GM21367 (cell line): Measurements from ENCODE around the gene CFAP92.
"Not testable (repeated sequence)": the region's sequence is repeated elsewhere in the genome, so short reads cannot be mapped to it uniquely, and the experiment has no call there.

Experiments
- ATAC-seq: cut with Tn5 transposase; IDR thresholded peaks from one replicate; pipeline ENCODE4 v1.9.1; 2021; ENCODE audit not compliant: unreplicated experiment

The CFAP92 gene

GRCh38 chr3:128870347-128870746 lies 123.5 kb downstream of the CFAP92 start:
- ATAC-seq: no peak

DNA sequence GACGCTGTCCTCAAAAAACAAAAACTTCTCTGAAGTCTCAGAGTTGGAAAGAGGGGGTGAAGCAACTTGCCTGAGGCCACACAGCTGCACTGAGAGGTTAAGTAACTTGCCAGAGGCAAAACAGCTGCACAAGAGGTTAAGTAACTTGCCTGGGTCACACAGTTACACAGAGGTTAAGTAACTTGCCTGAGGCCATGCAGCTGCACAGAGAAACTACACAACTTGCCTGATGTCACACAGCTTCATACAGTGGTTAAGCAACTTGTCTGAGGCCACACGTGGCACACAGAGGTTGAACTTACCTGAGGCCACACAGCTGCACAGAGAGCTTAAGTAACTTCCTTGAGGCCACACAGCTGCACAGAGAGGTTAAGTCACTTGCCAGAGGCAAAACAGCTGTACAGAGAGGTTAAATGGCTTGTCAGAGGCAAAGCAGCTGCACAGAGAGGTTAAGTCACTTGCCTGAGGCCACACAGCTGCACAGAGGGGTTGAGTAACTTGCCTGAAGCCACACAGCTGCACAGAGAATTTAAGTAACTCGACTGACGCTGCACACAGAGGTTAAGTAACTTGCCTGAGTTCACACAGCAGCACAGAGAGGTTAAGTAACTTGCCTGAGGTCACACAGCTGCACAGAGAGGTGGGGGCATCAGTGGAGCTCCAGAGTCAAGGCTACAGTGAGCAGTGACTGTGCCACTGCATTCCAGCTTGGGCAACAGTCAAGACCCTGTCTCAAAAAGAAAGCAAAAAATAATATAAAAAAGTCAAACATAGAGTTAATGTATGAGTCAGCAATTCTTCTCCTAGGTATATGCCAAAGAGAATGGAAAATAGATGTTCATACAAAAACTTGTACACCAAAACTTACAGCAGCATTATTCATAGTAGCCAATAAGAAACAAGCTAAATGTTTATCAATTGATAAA lies 126.4 kb downstream of the CFAP92 start:
- ATAC-seq: no peak

GRCh38 chr3:128864849-128865804 lies 128.7 kb downstream of the CFAP92 start:
- ATAC-seq: not testable (repeated sequence)

GRCh38 chr3:128864351-128864811 lies 129.5 kb downstream of the CFAP92 start:
- ATAC-seq: no peak

DNA sequence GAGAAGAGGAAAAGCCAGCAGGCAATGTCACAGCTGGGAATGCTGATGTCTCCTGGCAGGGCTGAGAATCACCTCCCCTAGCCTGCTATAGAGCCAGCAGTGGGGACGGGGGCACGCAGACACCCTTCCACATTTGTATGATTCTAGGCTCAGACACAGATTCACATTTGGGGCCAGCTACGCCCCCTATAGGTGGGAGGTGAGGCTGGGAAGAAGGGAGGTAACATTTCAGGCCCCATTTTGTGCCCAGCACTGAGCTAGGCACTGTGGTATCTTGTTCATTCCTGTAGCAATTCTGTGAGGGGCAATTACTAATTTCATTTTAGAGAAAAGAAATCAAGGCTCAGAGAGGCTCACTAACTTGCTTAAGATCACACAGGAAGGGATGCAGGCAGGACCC lies 130.3 kb downstream of the CFAP92 start:
- no peak for ATAC-seq

DNA sequence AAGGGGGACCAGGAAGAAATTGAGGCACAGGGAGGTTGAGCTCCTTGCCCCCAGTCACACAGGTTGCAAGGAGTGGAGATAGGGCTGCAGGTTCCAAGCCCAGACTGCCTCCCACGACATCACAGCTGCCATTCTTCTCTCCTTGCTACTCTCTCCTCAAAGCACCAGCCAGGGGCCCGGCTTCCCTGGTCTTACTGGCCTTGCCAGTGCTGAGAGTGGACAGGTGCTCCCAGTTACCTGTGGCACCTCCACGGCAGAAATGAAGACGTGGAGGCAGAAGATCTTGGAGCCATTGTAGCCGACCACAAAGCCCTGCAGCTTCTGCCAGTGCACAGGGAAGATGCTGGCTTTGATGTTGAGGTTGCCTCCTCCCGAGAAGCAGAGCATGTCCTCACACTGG lies 132.4 kb downstream of the CFAP92 start:
- ATAC-seq: no peak
